NCI-H2081 (cell line): ENCODE results near the gene GPC4.

Experiments used
- DNase-seq, 2 experiments: peaks; one replicate each; lab custom pipeline; 2025; lab: John Stamatoyannopoulos, UW

The GPC4 gene

DNA sequence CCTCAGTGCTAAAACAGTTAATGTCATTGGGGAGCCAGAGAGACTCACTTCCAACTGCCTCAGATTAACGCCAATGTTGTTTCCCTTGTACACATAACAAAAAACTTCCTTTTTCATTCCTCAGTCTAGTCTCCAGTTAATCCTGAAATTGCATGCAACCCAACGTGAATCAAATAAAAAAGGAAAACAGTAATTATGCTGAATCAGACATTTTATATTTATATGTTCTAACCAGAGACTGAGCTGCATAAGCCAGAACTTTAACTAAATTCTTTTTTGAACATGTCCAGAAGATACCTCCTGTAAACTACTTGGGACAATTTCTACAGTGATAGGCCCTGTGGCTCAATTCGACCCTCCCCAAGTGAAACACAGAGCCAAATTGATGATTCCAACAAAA lies 4.7 kb downstream of the GPC4 start:
- DNase-seq = no peak

GRCh38 chrX:133405498-133406185 lies 9.6 kb downstream of the GPC4 start:
- no peak for DNase-seq

DNA sequence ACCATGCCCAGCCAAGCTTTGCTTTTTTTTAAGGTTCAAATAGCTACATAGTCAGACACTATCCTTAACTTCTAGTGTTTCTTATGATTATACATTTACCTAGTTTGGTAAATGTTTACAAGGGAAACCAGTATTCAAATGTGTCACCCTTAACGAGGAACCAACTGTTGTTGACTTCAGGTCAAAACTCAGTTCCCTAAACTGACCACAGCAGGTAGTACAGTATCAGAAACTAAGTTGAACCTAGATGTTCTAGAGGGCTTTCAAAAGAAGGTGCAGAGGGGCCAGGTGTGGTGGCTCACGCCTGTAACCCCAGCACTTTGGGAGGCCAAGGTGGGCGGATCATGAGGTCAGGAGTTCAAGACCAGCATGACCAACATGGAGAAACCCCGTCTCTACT lies 11.3 kb downstream of the GPC4 start:
- DNase-seq = no peak

DNA sequence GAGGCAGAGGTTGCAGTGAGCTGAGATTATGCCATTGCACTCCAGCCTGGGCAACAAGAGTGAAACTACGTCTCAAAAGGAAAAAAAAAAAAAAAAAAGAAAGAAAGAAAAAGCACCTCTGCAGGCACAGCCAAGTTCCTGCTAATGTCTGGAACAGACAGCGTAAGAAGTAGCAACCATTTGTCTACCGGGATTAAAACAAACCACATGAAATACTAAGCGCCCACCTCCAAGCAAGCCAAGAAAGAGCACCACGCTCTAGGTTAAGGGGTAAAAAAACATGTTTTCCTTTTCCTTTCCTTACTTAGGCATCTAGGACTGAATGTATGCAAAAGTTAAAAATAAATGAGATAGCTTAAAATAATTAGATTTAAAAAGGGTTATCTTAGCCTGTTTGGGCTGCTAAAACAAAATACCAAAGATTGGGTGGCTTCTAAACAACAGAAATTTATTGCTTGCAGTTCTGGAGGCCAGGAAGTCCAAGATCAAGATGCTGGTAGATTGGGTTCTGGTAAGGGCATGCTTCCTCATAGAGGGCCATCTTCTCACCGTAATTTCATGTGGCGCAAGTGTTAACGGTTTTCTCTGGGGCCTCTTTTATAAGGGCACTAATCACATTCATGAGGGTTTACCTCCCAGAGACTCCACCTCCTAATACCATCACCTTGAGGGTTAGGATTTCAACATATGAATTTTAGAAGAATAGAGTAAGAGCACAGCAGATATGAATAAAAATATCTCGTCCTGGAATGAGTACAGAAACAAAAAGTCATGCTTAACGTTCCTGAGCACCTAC lies 12.3 kb downstream of the GPC4 start:
- DNase-seq = no peak

DNA sequence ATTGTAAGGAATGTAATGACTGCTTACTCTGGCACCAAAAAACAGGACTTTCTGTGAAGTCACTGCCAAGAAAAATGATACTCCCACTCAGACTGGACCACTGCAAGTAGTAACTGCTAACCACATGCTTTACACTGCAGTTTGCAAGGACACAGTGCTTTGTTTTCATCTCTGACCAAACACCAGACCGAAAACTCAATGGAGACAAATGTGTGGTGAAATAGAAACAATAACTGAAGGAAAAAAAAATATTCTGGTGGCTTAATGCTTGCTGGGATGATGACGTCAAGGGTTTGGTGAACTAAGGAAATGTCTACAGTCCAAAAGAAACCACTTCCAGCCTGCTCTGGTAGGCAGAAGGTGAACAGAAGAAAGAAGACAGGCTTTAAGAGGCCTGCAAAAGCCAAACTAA lies 13.2 kb downstream of the GPC4 start:
- no peak for DNase-seq

DNA sequence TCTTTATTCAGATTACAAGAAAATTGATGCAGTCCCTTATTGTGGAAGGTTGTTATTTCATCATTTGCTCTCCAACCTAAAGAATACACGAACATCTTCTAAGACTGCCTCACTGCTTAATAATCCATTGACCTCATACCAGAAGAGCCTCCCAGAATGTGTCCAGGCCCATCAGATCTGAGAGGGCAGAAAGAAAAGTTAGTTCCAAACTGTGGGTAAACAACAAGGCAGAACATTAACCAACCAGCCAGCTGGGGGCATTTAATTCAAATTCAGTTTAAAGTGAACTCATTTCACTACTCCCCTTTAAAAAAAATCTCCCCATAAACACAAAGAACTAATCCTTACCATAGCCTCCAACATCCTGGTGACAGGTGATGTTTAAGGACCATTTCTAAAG lies 13.8 kb downstream of the GPC4 start:
- no peak for DNase-seq

GRCh38 chrX:133399411-133399810 lies 15.9 kb downstream of the GPC4 start:
- no peak for DNase-seq

GRCh38 chrX:133394765-133395164 lies 20.5 kb downstream of the GPC4 start:
- DNase-seq = no peak

DNA sequence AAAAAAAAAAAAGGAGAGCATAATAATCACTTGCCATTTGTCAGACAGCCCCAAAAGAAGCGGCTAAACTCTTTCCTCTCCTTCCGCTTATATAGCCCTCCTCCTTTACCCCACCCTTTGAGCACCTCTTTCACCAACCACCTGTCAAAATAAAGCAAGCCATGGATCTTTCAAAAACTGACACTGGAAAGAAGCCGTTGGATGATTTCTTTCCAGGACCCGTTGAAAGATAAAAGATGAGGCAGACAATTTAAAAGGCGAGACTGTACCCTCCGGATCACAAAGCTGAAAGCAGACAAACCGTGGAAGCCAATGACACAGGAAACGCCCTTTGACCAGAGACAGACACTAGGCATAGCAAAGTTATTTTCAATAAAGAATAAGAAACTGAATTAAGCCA lies 22.6 kb downstream of the GPC4 start:
- DNase-seq = no peak

DNA sequence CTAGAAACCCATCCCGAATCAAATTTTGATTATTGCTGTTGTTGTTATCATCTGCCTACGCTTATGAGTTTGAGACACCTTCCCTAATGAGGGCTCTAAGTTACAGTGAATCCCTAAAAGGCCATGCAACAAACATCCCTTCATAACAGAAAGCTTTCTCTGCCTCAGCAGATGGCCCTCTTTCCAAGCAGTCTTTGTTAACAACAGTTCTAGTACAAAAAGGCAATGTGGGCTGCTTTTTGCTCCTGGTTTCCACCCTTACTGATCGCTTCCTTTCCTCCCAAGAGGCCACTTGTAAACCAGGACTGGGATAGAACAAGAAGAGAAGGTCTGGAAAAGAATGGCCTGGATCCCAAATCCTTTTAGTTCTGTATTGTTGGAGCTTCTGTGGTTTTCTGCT lies 24.2 kb downstream of the GPC4 start:
- DNase-seq = no peak

DNA sequence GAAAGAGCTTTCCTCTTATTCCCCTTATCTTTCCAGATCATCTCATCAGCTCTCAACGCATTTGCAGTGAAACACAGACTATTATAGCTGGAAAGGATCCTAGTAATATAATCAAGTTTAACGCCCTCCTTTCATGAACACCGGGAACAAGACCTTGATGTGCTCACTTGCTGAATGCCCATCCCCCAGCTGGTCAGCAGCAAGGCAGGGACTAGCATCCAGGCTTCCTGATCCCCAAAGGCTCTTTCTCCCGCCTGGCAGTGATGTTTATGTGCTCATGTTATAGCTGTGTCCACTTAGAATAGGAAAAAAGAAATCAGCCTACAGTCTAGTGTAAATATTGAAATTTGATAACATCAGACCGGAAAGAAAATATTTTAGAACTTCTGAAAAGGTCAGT lies 24.6 kb downstream of the GPC4 start:
- no peak for DNase-seq

DNA sequence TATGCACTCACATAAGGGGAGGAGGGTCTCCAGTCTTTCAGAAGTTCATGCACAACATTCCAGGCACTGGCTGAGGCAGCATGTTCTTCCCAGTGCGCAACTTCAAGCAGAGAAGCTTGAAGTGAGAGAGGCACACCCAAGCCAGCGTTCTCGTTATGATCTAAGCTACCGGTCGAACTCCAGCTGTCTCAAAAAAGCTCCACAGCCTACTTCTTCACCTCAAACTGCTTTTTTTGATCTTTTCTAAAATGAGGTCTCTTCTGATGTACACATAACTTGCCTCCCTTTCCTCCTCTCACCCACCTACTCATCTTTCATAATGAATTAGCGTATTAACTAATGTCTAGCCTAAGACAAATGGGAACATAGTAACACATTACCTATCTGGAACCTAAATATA lies 25.3 kb downstream of the GPC4 start:
- DNase-seq = no peak

- no peak for DNase-seq
Measured at GRCh38 chrX:133384454-133384853, 30.8 kb downstream of the GPC4 start.

DNA sequence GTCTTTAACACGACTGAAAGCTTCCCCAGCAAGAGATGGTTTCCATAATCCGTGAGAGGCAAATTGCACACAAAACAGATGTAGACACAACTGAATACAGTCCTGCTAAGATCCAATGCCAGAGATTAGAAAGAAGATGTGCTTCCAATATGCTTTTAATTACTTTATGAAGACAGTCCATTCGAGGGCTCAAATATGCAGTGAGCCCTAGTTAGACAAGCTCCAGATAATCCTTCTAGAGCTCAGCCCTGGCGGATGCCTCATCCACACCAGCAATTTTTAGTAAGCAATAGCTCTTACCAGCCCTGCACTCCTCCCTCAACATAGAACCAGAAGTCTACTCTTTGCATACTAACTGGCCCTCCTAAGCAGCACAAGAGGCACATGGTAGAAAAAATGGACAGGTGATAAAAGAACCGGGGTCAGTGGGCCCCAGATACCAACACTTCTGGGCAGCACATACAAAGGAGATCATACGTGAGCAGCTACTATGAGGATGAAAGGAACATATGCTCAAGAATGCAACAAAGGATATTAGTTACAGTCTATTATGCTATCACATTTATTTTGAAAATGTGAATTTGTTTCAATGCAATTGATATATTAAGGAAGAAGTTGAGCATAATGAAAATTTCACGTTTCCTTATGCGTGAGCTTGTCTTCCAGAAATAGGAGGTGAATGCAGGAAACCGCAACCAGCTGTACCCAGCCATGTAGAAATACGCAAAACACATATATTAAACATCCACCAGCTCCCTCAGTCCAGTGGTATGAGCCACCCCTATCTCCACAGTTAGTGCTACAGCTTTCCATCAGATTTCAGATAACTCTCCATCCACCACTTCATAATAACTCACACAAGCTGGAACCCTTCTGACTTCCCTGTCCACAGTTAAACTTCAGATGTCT lies 34.3 kb downstream of the GPC4 start:
- no peak for DNase-seq

DNA sequence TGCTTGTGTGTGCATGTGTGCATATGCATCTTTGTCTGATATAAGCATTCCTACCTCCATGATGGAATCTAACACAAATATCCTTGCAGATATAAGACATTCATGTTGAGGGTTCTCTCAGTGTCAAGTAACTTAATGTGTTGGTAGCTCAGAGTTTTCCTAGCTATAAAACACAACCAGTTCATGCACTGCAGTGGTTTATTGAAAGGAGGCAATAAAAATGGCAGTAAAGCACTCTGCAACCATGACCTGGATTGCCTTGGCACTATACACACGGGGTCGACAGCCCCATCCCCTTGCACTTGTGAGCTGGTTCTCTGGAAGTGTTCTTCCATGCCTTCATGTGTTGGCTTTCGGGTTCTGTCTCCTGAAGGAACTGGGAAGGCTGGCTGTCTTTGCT lies 38.9 kb downstream of the GPC4 start:
- no peak for DNase-seq

GRCh38 chrX:133375615-133376340 lies 39.5 kb downstream of the GPC4 start:
- no peak for DNase-seq

GRCh38 chrX:133374874-133375387 lies 40.4 kb downstream of the GPC4 start:
- DNase-seq = no peak

DNA sequence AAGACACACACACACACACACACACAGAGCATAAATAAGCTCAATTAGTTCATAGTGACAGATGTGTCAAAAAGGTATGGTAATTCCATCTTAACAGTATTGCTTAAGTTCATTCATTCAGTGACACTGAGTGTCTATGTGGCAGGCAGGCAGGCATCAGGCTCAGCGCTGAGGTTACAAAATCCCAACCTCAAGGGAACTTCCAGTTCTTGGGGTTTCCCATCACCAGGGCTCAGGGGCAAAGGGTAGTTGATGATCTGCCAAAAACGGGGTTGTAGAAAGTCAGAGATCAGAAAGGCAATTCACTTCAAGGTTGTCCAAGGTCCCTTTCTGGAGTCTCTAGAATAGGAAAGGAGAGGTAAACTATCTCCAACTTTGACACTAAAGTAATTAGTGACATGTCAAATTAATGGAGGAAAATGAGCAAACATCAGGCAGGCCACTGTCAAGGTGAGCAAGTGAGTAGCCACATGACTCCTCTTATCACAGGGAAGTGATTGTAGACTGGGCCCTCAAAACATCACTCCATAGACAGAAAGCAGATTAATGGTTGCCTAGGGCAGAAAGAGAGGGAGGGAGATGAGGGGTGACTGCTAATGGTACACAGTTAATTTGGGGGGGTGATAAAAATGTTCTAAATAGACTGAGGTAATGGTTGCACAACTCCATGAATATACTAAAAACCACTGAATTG lies 41.8 kb downstream of the GPC4 start:
- DNase-seq = no peak

DNA sequence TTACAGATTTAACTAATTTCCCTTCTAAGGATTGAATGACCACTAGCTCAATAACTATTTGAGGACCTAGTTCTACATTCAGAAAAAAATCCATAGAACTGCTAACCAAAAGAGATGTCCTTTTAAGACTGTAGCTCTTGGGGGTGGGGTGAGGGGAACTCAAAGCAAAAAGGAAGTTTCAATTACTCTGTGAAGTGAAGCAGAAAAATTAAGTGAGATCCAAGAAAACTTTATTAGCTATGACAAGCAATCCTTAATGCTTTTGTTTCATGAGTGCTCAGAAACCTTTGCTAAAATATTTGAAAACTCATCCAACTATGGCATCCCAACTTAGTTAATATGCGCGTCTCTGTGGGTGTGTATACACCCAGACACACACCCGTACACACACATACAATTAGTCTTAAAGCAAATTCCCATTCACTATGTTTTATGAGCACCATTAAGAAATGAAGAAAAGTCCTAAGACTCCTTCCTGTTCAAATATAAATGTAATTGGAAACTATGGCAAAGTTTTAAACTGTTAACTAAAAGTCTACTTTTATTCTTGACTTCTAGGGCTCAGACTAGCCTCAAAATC lies 44.5 kb downstream of the GPC4 start:
- DNase-seq = no peak

- DNase-seq = no peak
Measured at GRCh38 chrX:133369065-133369464, 46.2 kb downstream of the GPC4 start.

GRCh38 chrX:133366735-133367134 lies 48.6 kb downstream of the GPC4 start:
- no peak for DNase-seq
